HepG2 (cell line): Measurements from ENCODE around the gene AKAP8L. TPM values are rescaled to one million over a fixed set of nuclear protein-coding genes. Genes with fewer than 3 reads are reported as not detected.

Experiments
- ATF5 ChIP-seq: sonication (generic); formaldehyde crosslinking; IDR thresholded peaks from 2 replicates; pipeline ENCODE4 v1.4.0; 2020; ENCODE audit warnings: mild to moderate bottlenecking, low read depth, missing genetic modification reagents
- BORCS8-MEF2B ChIP-seq: sonication (generic); formaldehyde crosslinking; IDR thresholded peaks from 2 replicates; pipeline ENCODE4 v1.8.0; 2022; ENCODE audit warnings: mild to moderate bottlenecking, missing genetic modification reagents
- CTCF ChIP-seq: sonication (generic); formaldehyde crosslinking; IDR thresholded peaks from 2 replicates; pipeline ENCODE4 v1.5.0; 2020; ENCODE audit warnings: mild to moderate bottlenecking, missing genetic modification reagents, moderate library complexity
- JUN ChIP-seq: sonication (generic); formaldehyde crosslinking; IDR thresholded peaks from 2 replicates; pipeline ENCODE4 v1.4.0; 2020; ENCODE audit warnings: mild to moderate bottlenecking, missing genetic modification reagents
- JUND ChIP-seq: sonication (generic); formaldehyde crosslinking; IDR thresholded peaks from 2 replicates; pipeline ENCODE4 v1.8.0; 2022; ENCODE audit warnings: mild to moderate bottlenecking, missing genetic modification reagents
- KAT8 ChIP-seq: IDR thresholded peaks from 2 replicates; pipeline ENCODE4 v1.6.1; 2016; ENCODE audit warnings: missing genetic modification reagents, missing compliant biosample characterization
- KDM5B ChIP-seq: sonication (generic); formaldehyde crosslinking; IDR thresholded peaks from 2 replicates; pipeline ENCODE4 v1.4.0; 2020; ENCODE audit warnings: missing genetic modification reagents, mild to moderate bottlenecking, borderline replicate concordance
- NFAT5 ChIP-seq: sonication (generic); formaldehyde crosslinking; IDR thresholded peaks from 2 replicates; pipeline ENCODE4 v1.4.0; 2020; ENCODE audit warnings: missing genetic modification reagents
- NR2F1 ChIP-seq, 2 experiments: fragments of 450-650 bp in 1 of 2; formaldehyde crosslinking in 1 of 2; IDR thresholded peaks; 2 replicates each; pipeline versions ENCODE4 v1.5.0 to v1.6.1; 2016 to 2020; ENCODE audit warnings: mild to moderate bottlenecking in 1 of 2, missing compliant biosample characterization in 1 of 2, missing genetic modification reagents in 1 of 2, moderate library complexity in 1 of 2
- RBFOX2 ChIP-seq: fragments of 200-400 bp; formaldehyde crosslinking; IDR thresholded peaks from 2 replicates; pipeline ENCODE4 v1.6.1; 2017; ENCODE audit warnings: low read depth, mild to moderate bottlenecking, low read length
- SATB2 ChIP-seq: sonication (generic); formaldehyde crosslinking; IDR thresholded peaks from 2 replicates; pipeline ENCODE4 v1.5.0; 2020; ENCODE audit warnings: missing genetic modification reagents
- ZFP36L2 ChIP-seq: sonication (generic); formaldehyde crosslinking; IDR thresholded peaks from 2 replicates; pipeline ENCODE4 v1.4.0; 2020; ENCODE audit warnings: missing genetic modification reagents
- ZNF234 ChIP-seq: sonication (generic); formaldehyde crosslinking; conservative IDR thresholded peaks from 2 replicates; pipeline ENCODE4 v1.5.1; 2020; ENCODE audit warnings: mild to moderate bottlenecking, missing genetic modification reagents
- ZNF30 ChIP-seq: sonication (generic); formaldehyde crosslinking; IDR thresholded peaks from 2 replicates; pipeline ENCODE4 v1.5.0; 2020; ENCODE audit warnings: mild to moderate bottlenecking, missing genetic modification reagents
- ZNF382 ChIP-seq: sonication (generic); formaldehyde crosslinking; IDR thresholded peaks from 2 replicates; pipeline ENCODE4 v1.5.0; 2020; ENCODE audit warnings: missing genetic modification reagents, mild to moderate bottlenecking, borderline replicate concordance
- ZNF484 ChIP-seq: sonication (generic); formaldehyde crosslinking; IDR thresholded peaks from 2 replicates; pipeline ENCODE4 v1.5.1; 2020; ENCODE audit warnings: mild to moderate bottlenecking, low read depth, missing genetic modification reagents, borderline replicate concordance
- ZNF558 ChIP-seq: sonication (generic); formaldehyde crosslinking; IDR thresholded peaks from 2 replicates; pipeline ENCODE4 v1.9.0; 2022; ENCODE audit warnings: mild to moderate bottlenecking, missing genetic modification reagents, borderline replicate concordance
- ZNF709 ChIP-seq: sonication (generic); formaldehyde crosslinking; IDR thresholded peaks from 2 replicates; pipeline ENCODE4 v1.5.0; 2020; ENCODE audit warnings: mild to moderate bottlenecking, missing genetic modification reagents
- ZNF782 ChIP-seq: sonication (generic); formaldehyde crosslinking; IDR thresholded peaks from 2 replicates; pipeline ENCODE4 v1.4.0; 2020; ENCODE audit warnings: missing genetic modification reagents, mild to moderate bottlenecking, borderline replicate concordance
- polyA plus RNA-seq, 8 experiments: library from polyadenylated mRNA; depleted of rRNA in 3 of 8; stranded (reverse) in 7 of 8; unstranded in 1 of 8; fragments of >200 nt; fragmentation: Illumina TruSeq in 4 of 8; extraction: Trizol in 4 of 8; gene quantifications; 2 replicates each; pipeline versions ENCODE4 v1.2.1 to v1.2.3, GENCODE V29; 2011 to 2016; ENCODE audit warnings: low read depth in 4 of 8, missing spikeins in 1 of 8, mixed read lengths in 1 of 8; ENCODE audit not compliant: insufficient read depth in 1 of 8
- total RNA-seq, 5 experiments: library from RNA; depleted of rRNA; stranded (reverse); fragments of >200 nt; fragmentation: Illumina TruSeq; extraction: Trizol; gene quantifications; 2 replicates each; pipeline ENCODE4 v1.2.3, GENCODE V29; 2016; ENCODE audit warnings: low read depth in 1 of 5
- TF ChIP-seq, protein P1 (sequence below): fragments of 450-650 bp; IDR thresholded peaks from 2 replicates; pipeline ENCODE4 v1.6.1; 2016

AKAP8L gene
- total and polyA plus RNA-seq, 2 of the 13 experiments (the other 11 are each of a cell fraction or from before 2014, with no cell fraction given) = 48.2 to 49.6 TPM

DNA sequence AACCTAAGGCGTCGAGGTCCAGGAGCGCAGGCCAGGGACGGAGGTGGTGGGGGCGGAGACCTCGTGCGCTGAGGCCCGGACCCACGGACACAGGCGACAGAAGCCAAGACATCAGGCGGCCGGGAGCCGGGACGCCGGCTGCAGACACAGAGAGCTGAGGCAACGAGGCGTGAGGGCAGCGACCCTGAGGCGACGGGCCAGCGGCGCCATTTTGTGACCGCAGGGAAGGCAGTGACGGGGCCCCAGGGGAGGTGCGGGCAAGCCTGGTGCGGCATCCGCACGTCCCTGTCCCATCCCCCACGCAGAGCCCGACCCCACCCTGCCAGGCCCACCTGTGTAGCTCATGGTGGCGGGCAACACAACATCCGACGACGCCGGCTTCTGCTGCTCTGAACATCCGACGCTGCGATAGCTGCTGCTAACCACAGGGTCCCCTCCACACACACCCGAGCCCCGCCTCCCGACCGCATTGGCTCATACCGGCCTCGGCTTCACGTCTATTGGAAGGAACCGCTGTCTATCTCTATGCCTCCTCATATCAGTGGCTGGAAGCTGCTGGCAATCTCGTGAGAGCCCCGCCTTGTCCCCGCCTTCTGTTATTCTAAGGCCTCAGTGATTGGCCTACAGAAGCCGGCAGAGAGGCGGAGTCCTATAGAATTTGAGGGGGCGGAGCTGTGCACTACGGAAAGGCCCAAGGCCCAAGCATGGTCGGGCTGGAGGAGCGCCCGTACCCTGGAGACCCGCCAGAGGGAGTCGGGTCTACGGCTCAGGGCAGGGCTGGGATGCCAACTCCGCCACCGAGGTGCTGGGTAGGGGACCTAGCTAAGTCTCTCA is at the start of gene AKAP8L (continued):
- TF ChIP-seq NR2F1 (CRISPR knock-in tag; IDR thresholded peaks at IDR 0.05) (no peak), ZNF484 (CRISPR knock-in tag) (no peak), JUN (CRISPR knock-in tag) (no peak), JUND (no peak), KDM5B (CRISPR knock-in tag) (peak; percentile 81), RBFOX2 (peak; percentile 89), BORCS8-MEF2B (CRISPR knock-in tag) (peak; percentile 62; the same call in 1 of the 2 replicates), CTCF (CRISPR knock-in tag) (peak; percentile 92), NFAT5 (peak; percentile 60; the same call in 1 of the 2 replicates), ZFP36L2 (CRISPR knock-in tag) (no peak), ZNF558 (CRISPR knock-in tag) (no peak), ZNF382 (no peak), ZNF709 (CRISPR knock-in tag) (0 out of 2 replicates have a peak, but pooled peaks have one; percentile 33), ZNF30 (CRISPR knock-in tag) (peak; percentile 82; the same call in 1 of the 2 replicates), ATF5 (no peak), KAT8 (CRISPR knock-in tag) (peak; percentile 46), SATB2 (CRISPR knock-in tag) (peak; percentile 79; the same call in 1 of the 2 replicates), ZNF234 (CRISPR knock-in tag) (peak; percentile 85; the same call in 1 of the 2 replicates), ZNF782 (0 out of 2 replicates have a peak, but pooled peaks have one; percentile 75)
- TF ChIP-seq, protein P1, sequence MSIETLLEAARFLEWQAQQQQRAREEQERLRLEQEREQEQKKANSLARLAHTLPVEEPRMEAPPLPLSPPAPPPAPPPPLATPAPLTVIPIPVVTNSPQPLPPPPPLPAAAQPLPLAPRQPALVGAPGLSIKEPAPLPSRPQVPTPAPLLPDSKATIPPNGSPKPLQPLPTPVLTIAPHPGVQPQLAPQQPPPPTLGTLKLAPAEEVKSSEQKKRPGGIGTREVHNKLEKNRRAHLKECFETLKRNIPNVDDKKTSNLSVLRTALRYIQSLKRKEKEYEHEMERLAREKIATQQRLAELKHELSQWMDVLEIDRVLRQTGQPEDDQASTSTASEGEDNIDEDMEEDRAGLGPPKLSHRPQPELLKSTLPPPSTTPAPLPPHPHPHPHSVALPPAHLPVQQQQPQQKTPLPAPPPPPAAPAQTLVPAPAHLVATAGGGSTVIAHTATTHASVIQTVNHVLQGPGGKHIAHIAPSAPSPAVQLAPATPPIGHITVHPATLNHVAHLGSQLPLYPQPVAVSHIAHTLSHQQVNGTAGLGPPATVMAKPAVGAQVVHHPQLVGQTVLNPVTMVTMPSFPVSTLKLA = no peak
